ENCODE measurements around the gene RND1. TPM values are rescaled to one million over a fixed set of nuclear protein-coding genes. Genes with fewer than 3 reads are reported as not detected.

The RND1 gene
- total and polyA plus RNA-seq, 2 of the 13 experiments (the other 11 are each of a cell fraction or from before 2014, with no cell fraction given), result 1.8 to 1.9 TPM

- TF ChIP-seq ZNF574 (CRISPR knock-in tag; IDR thresholded peaks at IDR 0.05), result no peak
- peak; percentile 77 for TF ChIP-seq NCOA2 (CRISPR knock-in tag; IDR thresholded peaks at IDR 0.05)
- 0 out of 2 replicates have a peak, but pooled peaks have one; percentile 20 for TF ChIP-seq HNF4A (CRISPR knock-in tag; IDR thresholded peaks at IDR 0.05)
- TF ChIP-seq GMEB2 (CRISPR knock-in tag; IDR thresholded peaks at IDR 0.05; ENCODE audit: low read depth), result no peak
- peak; percentile 55 for TF ChIP-seq BCL6 (CRISPR knock-in tag; IDR thresholded peaks at IDR 0.05)
- TF ChIP-seq MYNN (CRISPR knock-in tag; IDR thresholded peaks at IDR 0.05; ENCODE audit: low read depth), result no peak
- no peak for TF ChIP-seq JUN (CRISPR knock-in tag; IDR thresholded peaks at IDR 0.05)
- TF ChIP-seq ZNF512B (CRISPR knock-in tag; IDR thresholded peaks at IDR 0.05; ENCODE audit: borderline replicate concordance), result no peak
- no peak for TF ChIP-seq MED8 (CRISPR knock-in tag; IDR thresholded peaks at IDR 0.05; ENCODE audit: insufficient replicate concordance)
- no peak for TF ChIP-seq ZBTB33 (CRISPR knock-in tag; IDR thresholded peaks at IDR 0.05)
- TF ChIP-seq ETV6 (CRISPR knock-in tag; conservative IDR thresholded peaks at IDR 0.05), result no peak
- TF ChIP-seq ZBED4 (CRISPR knock-in tag; IDR thresholded peaks at IDR 0.05; ENCODE audit: borderline replicate concordance), result no peak
Measured at GRCh38 chr12:48907245-48907644, 41.6 kb upstream of the RND1 start (continued).

All from HepG2 (cell line).